Mucosa of rectum (tissue), 2 donors: Measurements from ENCODE around the gene FOXB1.

Experiments
- H3K27ac ChIP-seq, 2 donors: one replicate each; pipeline ENCODE4 v1.7.0; 2013; ENCODE audit warnings: inconsistent platforms in 2 of 2, low read depth in 2 of 2, low read length in 2 of 2
- H3K27me3 ChIP-seq, 2 donors: one replicate each; pipeline ENCODE4 v1.7.0; 2013; ENCODE audit warnings: low read length in 2 of 2; ENCODE audit not compliant: control insufficient read depth in 2 of 2, insufficient read depth in 2 of 2
- H3K36me3 ChIP-seq, 2 donors: one replicate each; pipeline ENCODE4 v1.7.0; 2013; ENCODE audit warnings: low read length in 2 of 2; ENCODE audit not compliant: control insufficient read depth in 2 of 2, insufficient read depth in 2 of 2
- H3K4me1 ChIP-seq, 2 donors: one replicate each; pipeline ENCODE4 v1.7.0; 2013; ENCODE audit warnings: low read length in 2 of 2, mild to moderate bottlenecking in 1 of 2; ENCODE audit not compliant: control insufficient read depth in 2 of 2, insufficient read depth in 2 of 2
- H3K4me3 ChIP-seq, 2 donors: one replicate each; pipeline ENCODE4 v1.7.0; 2013; ENCODE audit warnings: low read length in 2 of 2
- H3K9ac ChIP-seq, 2 donors: one replicate each; pipeline ENCODE4 v1.7.0; 2013; ENCODE audit warnings: low read length in 2 of 2, low read depth in 1 of 2, mild to moderate bottlenecking in 1 of 2
- H3K9me3 ChIP-seq, 2 donors: one replicate each; pipeline ENCODE4 v1.7.0; 2013; ENCODE audit warnings: low read length in 2 of 2; ENCODE audit not compliant: control insufficient read depth in 2 of 2
- donor health status: healthy.
- donor health status: Normal muscosa, but diverticular disease.

The FOXB1 gene

DNA sequence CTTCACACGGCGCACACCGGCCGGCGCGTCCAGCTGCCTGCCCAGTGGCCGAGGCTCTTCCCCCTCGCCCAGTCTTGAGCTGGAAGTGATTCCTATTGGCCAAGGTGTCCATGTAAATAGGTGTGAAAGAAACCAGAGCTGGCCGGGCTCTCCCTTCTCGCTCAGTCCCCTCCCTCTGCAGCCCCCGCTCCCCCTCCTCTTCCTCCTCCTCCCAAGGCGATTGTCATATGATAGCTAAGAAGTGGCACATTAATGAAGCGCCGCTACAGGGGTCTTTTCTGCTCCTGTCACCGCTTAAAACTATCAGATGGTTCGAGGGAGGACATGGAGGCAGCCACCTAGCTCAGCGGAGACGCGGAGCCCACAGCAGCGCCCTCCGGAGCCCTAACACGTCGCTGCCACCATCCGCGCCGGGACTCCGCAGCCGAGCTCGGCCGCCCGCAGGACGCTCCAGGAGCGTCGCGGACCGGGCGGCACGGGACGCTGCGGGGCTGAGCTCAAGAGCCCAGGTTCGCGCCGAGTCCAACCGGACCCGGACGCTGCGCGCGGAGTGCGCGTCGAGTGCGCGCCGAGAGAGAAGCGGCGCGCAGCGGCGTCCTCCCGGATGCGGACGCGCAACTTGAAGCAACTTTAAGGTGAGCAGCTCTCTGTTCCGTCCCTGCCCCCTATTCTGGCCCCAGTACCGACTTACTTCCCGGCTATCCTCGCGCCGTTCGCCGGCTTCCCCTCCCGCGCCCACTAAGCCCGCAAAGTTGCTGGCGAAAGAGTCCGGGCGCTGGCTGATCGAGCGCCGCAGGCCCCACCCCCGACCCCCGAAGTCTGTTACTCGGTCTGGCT is at the start of gene FOXB1:
FOXB1 (plus strand) TSS at position 303 of the 837 bp plus-strand sequence. CDS start 653 bp downstream, outside the sequence.
- peak within 1 kb of the TSS in 1 of 2 donors; percentile 48 for H3K4me3 ChIP-seq

GRCh38 chr15:59958288-59958687 is 45.8 kb upstream of the FOXB1 start:
- no peak overlapping the region for H3K4me3 ChIP-seq
- H3K9me3 ChIP-seq: peaks cover 0 to 4% of the 10 kb centered on the region in 2 donors
- no peaks in the 10 kb centered on the region for H3K27me3 ChIP-seq
- H3K36me3 ChIP-seq: no peaks in the 10 kb centered on the region
- H3K9ac ChIP-seq: no peak overlapping the region
- H3K27ac ChIP-seq: no peak overlapping the region
- peaks cover 0 to 2% of the 10 kb centered on the region in 2 donors for H3K4me1 ChIP-seq

More for the DNA sequence above, at the start of gene FOXB1:
- H3K36me3 ChIP-seq: no peaks in the 10 kb centered on the region
- peaks cover 83 to 84% of the 10 kb centered on the region in 2 donors for H3K27me3 ChIP-seq
- H3K9ac ChIP-seq: no peak within 1 kb of the TSS
- H3K4me1 ChIP-seq: peaks cover 17 to 26% of the 10 kb centered on the region in 2 donors
- no peaks in the 10 kb centered on the region for H3K9me3 ChIP-seq
- no peak within 1 kb of the TSS for H3K27ac ChIP-seq

DNA sequence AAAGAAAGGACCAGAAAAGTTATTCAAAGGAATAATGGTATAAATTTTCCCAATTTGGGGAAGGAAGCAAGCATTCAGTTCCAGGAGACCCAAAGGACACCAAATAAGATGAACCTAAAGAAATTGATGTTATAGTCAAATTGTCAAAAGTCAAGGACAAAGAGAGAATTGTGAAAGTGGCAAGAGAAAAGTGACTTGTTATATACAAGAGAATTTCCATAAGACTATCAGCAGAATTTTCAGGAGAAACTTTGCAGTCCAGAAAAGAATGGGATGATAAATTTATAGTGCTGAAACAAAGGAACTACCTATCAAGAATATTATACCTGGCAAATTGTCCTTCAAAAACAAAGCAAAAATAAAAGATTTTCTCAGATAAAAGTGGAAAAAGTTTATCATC is 43.8 kb upstream of the FOXB1 start:
- H3K9me3 ChIP-seq: peaks cover 0 to 4% of the 10 kb centered on the region in 2 donors
- no peaks in the 10 kb centered on the region for H3K27me3 ChIP-seq
- no peak overlapping the region for H3K4me3 ChIP-seq
- H3K9ac ChIP-seq: no peak overlapping the region
- no peaks in the 10 kb centered on the region for H3K4me1 ChIP-seq
- H3K27ac ChIP-seq: no peak overlapping the region
- no peaks in the 10 kb centered on the region for H3K36me3 ChIP-seq

- Histone ChIP-seq H3K9me3 (peaks cover 0 to 4% of the 10 kb centered on the region in 2 donors), H3K9ac (no peak overlapping the region), H3K4me1 (no peaks in the 10 kb centered on the region), H3K4me3 (no peak overlapping the region), H3K27ac (no peak overlapping the region), H3K36me3 (no peaks in the 10 kb centered on the region), H3K27me3 (no peaks in the 10 kb centered on the region)
These were observed 40.8 kb upstream of the FOXB1 start for GRCh38 chr15:59963322-59963721.

DNA sequence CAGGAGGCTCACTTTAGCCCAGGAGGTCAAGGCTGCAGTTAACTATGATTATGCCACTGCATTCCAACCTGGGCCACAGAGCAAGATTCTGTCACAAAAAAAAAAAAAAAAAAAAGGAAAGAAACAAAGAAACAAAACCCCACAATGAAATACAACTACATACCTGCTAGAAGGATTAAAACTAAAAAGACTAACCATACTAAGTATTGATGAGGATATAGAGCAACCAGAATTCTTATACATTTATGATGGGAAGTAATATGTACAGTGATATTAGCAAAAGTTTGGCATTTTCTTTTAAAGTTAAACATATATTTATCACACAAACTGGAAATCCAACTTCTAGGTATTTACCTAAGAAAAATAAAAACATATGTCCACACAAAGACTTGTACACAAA is 40.2 kb upstream of the FOXB1 start:
- Histone ChIP-seq H3K4me1 (no peaks in the 10 kb centered on the region), H3K36me3 (no peaks in the 10 kb centered on the region), H3K9me3 (peaks cover 0 to 4% of the 10 kb centered on the region in 2 donors), H3K9ac (no peak overlapping the region), H3K27me3 (no peaks in the 10 kb centered on the region), H3K27ac (no peak overlapping the region), H3K4me3 (no peak overlapping the region)

DNA sequence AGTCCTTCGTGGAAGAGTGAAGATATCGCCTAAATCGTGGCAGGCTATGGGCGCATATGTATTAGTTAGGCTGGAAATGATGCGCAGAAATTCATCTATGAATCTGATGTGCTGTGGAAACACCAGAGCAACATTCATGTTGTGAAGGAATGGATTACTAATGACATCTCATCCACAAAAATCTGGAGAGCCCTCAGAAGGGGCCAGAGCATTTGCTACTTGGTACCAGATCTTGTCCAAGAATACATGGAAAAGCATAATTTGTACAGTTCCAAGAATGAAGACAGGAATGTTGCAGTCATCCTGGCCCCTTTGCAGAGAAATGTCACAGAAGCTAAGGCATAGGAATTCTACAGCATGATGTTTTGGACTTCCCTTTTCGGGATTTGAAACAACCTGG is 38.4 kb upstream of the FOXB1 start:
- Histone ChIP-seq H3K9ac (no peak overlapping the region), H3K4me1 (no peaks in the 10 kb centered on the region), H3K27ac (no peak overlapping the region), H3K27me3 (no peaks in the 10 kb centered on the region), H3K9me3 (no peaks in the 10 kb centered on the region), H3K4me3 (no peak overlapping the region), H3K36me3 (no peaks in the 10 kb centered on the region)

DNA sequence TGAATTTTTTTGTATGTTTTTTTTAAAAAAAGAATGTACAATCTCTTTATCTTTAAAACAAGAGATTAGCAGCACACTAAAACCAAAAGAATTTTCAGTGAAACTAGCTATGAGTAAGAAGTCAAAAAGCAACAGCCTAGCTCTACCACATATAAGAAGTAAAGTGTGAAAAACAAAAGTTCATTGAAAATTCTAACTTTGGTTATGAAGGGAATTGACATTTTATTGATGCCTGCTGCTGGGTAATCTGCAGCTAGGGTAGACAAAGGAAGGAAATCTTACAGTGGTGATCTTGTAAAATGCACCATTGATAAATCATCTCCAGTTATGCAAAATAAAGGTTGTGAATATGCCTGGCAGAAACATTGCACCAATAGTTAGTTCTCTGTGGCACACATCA is 37.8 kb upstream of the FOXB1 start:
- H3K27me3 ChIP-seq: no peaks in the 10 kb centered on the region
- H3K9ac ChIP-seq: no peak overlapping the region
- H3K4me3 ChIP-seq: no peak overlapping the region
- no peaks in the 10 kb centered on the region for H3K4me1 ChIP-seq
- no peaks in the 10 kb centered on the region for H3K9me3 ChIP-seq
- H3K27ac ChIP-seq: no peak overlapping the region
- H3K36me3 ChIP-seq: no peaks in the 10 kb centered on the region

- no peaks in the 10 kb centered on the region for H3K9me3 ChIP-seq
- H3K4me1 ChIP-seq: no peaks in the 10 kb centered on the region
- H3K27ac ChIP-seq: no peak overlapping the region
- no peaks in the 10 kb centered on the region for H3K36me3 ChIP-seq
- H3K4me3 ChIP-seq: no peak overlapping the region
- H3K27me3 ChIP-seq: peaks cover 0 to 2% of the 10 kb centered on the region in 2 donors
- no peak overlapping the region for H3K9ac ChIP-seq
These were observed 35.8 kb upstream of the FOXB1 start for GRCh38 chr15:59968314-59968713.

DNA sequence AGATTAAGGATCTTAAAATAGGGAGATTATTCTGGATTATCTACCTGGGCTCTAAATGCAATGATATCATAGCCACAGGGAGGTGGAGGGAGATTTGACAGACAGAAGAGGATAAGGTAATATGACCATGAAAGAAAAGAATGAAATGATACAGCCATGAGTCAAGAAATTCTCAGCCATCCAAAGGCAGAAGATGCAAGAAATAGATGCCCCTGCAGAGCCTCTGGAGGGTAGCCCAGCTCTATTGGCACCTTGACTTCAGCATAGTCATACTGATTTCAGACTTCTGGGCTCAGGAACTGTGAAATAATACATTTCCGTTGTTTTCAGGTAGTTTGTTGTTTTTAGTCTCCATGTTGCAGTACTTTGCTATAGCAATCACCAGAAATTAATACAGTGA is 31.9 kb upstream of the FOXB1 start:
- no peaks in the 10 kb centered on the region for H3K36me3 ChIP-seq
- H3K9ac ChIP-seq: no peak overlapping the region
- no peaks in the 10 kb centered on the region for H3K4me1 ChIP-seq
- H3K27me3 ChIP-seq: peaks cover 0 to 2% of the 10 kb centered on the region in 2 donors
- H3K9me3 ChIP-seq: no peaks in the 10 kb centered on the region
- no peak overlapping the region for H3K4me3 ChIP-seq
- H3K27ac ChIP-seq: no peak overlapping the region

GRCh38 chr15:59976480-59977271 is 27.4 kb upstream of the FOXB1 start:
- Histone ChIP-seq H3K4me3 (no peak overlapping the region), H3K9me3 (no peaks in the 10 kb centered on the region), H3K9ac (no peak overlapping the region), H3K27me3 (peaks cover 0 to 2% of the 10 kb centered on the region in 2 donors), H3K27ac (no peak overlapping the region), H3K4me1 (no peaks in the 10 kb centered on the region), H3K36me3 (no peaks in the 10 kb centered on the region)
